Fibroblast of lung (primary cell): ENCODE measurements around the gene ANKLE2. TPM values are rescaled to one million over a fixed set of nuclear protein-coding genes. Genes with fewer than 3 reads are reported as not detected.
A peak's percentile ranks its signal among the peaks of the same experiment; 100 is the strongest.

Source experiments
- DNase-seq, 2 donors: peaks; one replicate each; pipeline versions ENCODE4 v3.0.0 to v3.0.0-alpha.2; 2010; ENCODE audit warnings: low read depth in 2 of 2
- H2AFZ ChIP-seq: 2 replicates; pipeline ENCODE4 v1.5.1; 2012; ENCODE audit warnings: low read length, control low read depth, inconsistent platforms
- H3K27ac ChIP-seq: 2 replicates; pipeline ENCODE4 v1.5.1; 2011; ENCODE audit warnings: low read length, control low read depth; ENCODE audit not compliant: insufficient read depth
- H3K27me3 ChIP-seq: 2 replicates; pipeline ENCODE4 v1.5.1; 2011; ENCODE audit warnings: mild to moderate bottlenecking, low read length; ENCODE audit not compliant: control insufficient read depth, insufficient read depth
- H3K36me3 ChIP-seq: 2 replicates; pipeline ENCODE4 v1.5.1; 2011; ENCODE audit warnings: low read length; ENCODE audit not compliant: control insufficient read depth, insufficient read depth
- H3K4me1 ChIP-seq: 2 replicates; pipeline ENCODE4 v1.5.1; 2011; ENCODE audit warnings: low read length; ENCODE audit not compliant: control insufficient read depth, insufficient read depth; ENCODE audit errors: extremely low read depth
- H3K4me2 ChIP-seq: 2 replicates; pipeline ENCODE4 v1.5.1; 2011; ENCODE audit warnings: low read length, control low read depth; ENCODE audit not compliant: insufficient read depth; ENCODE audit errors: extremely low read depth
- H3K4me3 ChIP-seq, 4 experiments: fragments of 200-600 bp in 1 of 4; sonication (generic) in 1 of 4; replicated peaks in 1 of 4; 2 replicates each; pipeline ENCODE4 v1.5.1; 2011 to 2016; ENCODE audit warnings: low read length in 4 of 4, low read depth in 3 of 4, mild to moderate bottlenecking in 3 of 4, control low read depth in 2 of 4, inconsistent platforms in 1 of 4, mixed read lengths in 1 of 4; ENCODE audit not compliant: insufficient read depth in 1 of 4; ENCODE audit errors: control extremely low read depth in 1 of 4
- H3K79me2 ChIP-seq: 2 replicates; pipeline ENCODE4 v1.5.1; 2012; ENCODE audit warnings: mild to moderate bottlenecking, low read length, inconsistent platforms; ENCODE audit not compliant: control insufficient read depth, insufficient read depth
- H3K9ac ChIP-seq: 2 replicates; pipeline ENCODE4 v1.5.1; 2011; ENCODE audit warnings: mild to moderate bottlenecking, low read length, control low read depth; ENCODE audit not compliant: insufficient read depth
- H3K9me3 ChIP-seq: 2 replicates; pipeline ENCODE4 v1.5.1; 2012; ENCODE audit warnings: low read depth, low read length; ENCODE audit not compliant: control insufficient read depth, insufficient read depth
- H4K20me1 ChIP-seq: 2 replicates; pipeline ENCODE4 v1.5.1; 2011; ENCODE audit warnings: low read length; ENCODE audit not compliant: control insufficient read depth, insufficient read depth; ENCODE audit errors: extremely low read depth
- EZH2 ChIP-seq: IDR thresholded peaks from 2 replicates; pipeline ENCODE4 v1.5.1; 2012; ENCODE audit warnings: low read length, control low read depth, mild to moderate bottlenecking; ENCODE audit errors: missing control alignments
- polyA plus RNA-seq, 2 donors: library from polyadenylated mRNA; depleted of rRNA in 1 of 2; stranded (reverse) in 1 of 2; unstranded in 1 of 2; fragments of >200 nt; gene quantifications; 2 replicates each; pipeline ENCODE4 v1.2.1, GENCODE V29; 2011 to 2012; ENCODE audit warnings: missing spikeins in 1 of 2
- total RNA-seq: library from RNA; depleted of rRNA; stranded (reverse); fragments of >200 nt; gene quantifications from 2 replicates; pipeline ENCODE4 v1.2.1, GENCODE V29; 2014
- TF ChIP-seq, protein P1 (sequence below), 2 donors: IDR thresholded peaks in 1 of 2; conservative IDR thresholded peaks in 1 of 2; 1 replicate in 1 of 2; 2 replicates in 1 of 2; pipeline ENCODE4 v1.5.1; 2011 to 2012; ENCODE audit warnings: low read length in 2 of 2, control low read depth in 1 of 2, inconsistent platforms in 1 of 2, low read depth in 1 of 2, mild to moderate bottlenecking in 1 of 2

The ANKLE2 gene
- total and polyA plus RNA-seq, 2 donors (not counting 1 experiment from before 2014, with no cell fraction given): 55.8 to 55.9 TPM

DNA sequence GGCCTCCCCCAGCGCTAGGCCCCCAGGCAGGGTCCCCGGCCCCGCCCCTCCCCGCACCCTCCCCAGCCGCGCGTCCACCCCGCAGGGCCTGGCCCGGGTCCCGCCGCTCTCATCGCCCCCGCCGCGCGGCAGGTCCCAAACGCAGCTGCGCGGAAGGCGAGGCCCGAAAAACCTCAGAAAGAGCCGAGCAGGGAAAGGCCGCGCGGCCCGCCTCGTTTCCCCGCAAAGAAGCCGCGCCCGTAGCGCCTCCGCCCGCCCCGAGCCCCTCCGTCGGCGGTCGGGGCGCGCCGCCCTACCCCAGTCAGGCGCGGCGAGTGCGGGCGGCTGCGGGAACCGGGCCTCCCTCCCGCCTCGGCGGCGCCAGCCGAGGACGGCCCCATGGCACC, 74.8 kb downstream of the ANKLE2 start:
- peak in 1 of 2 donors; percentile 24 for DNase-seq
- peak overlapping the region; percentile 61 for H3K27ac ChIP-seq

DNA sequence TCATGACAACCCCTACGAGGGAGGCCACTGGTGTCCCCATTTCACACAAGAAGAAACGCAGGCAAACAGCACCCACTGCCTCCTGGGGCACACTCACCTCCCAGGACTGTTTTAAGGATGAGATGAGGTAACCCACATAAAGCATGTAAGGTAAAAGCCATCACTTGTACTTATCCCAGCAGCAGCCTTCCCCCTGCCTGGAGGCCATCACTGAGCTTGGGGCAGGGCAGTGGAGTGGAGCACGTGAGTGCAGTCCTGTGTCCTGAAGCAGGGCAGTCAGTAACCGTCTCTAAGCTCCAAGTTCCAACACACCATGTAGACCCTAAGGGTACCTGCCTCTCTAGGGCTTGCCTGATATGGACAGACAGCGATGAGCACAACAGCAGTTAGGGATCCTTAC, 76.2 kb downstream of the ANKLE2 start:
- H3K4me2 ChIP-seq: peak overlapping the region; percentile 15
- no peaks in the 10 kb centered on the region for H3K9me3 ChIP-seq
- H4K20me1 ChIP-seq: no peaks in the 10 kb centered on the region
- DNase-seq: no peak
- H3K27ac ChIP-seq: no peak overlapping the region
- H3K27me3 ChIP-seq: no peaks in the 10 kb centered on the region
- TF ChIP-seq, protein P1, sequence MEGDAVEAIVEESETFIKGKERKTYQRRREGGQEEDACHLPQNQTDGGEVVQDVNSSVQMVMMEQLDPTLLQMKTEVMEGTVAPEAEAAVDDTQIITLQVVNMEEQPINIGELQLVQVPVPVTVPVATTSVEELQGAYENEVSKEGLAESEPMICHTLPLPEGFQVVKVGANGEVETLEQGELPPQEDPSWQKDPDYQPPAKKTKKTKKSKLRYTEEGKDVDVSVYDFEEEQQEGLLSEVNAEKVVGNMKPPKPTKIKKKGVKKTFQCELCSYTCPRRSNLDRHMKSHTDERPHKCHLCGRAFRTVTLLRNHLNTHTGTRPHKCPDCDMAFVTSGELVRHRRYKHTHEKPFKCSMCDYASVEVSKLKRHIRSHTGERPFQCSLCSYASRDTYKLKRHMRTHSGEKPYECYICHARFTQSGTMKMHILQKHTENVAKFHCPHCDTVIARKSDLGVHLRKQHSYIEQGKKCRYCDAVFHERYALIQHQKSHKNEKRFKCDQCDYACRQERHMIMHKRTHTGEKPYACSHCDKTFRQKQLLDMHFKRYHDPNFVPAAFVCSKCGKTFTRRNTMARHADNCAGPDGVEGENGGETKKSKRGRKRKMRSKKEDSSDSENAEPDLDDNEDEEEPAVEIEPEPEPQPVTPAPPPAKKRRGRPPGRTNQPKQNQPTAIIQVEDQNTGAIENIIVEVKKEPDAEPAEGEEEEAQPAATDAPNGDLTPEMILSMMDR (conservative IDR thresholded peaks at IDR 0.05 in 1 of 2, IDR thresholded peaks at IDR 0.05 in 1 of 2; ENCODE audit: low read depth in 1 of 2, low read length in 2 of 2): no peak
- TF ChIP-seq EZH2: no peak
- no peaks in the 10 kb centered on the region for H3K4me1 ChIP-seq
- H3K36me3 ChIP-seq: no peaks in the 10 kb centered on the region
- no peak overlapping the region for H3K9ac ChIP-seq
- H2AFZ ChIP-seq: no peak overlapping the region
- no peak overlapping the region for H3K4me3 ChIP-seq
- peaks cover 34% of the 10 kb centered on the region for H3K79me2 ChIP-seq

More for the DNA sequence above, 74.8 kb downstream of the ANKLE2 start:
- Histone ChIP-seq H3K79me2 (peaks cover 24% of the 10 kb centered on the region), H3K36me3 (no peaks in the 10 kb centered on the region), H3K4me2 (peak overlapping the region; percentile 13), H3K27me3 (no peaks in the 10 kb centered on the region), H3K9ac (peak overlapping the region; percentile 75), H3K4me1 (no peaks in the 10 kb centered on the region), H3K4me3 (peak overlapping the region; percentile 22 to 71 (median 50)), H3K9me3 (no peaks in the 10 kb centered on the region), H2AFZ (no peak overlapping the region), H4K20me1 (no peaks in the 10 kb centered on the region)
- TF ChIP-seq, protein P1 (conservative IDR thresholded peaks at IDR 0.05 in 1 of 2, IDR thresholded peaks at IDR 0.05 in 1 of 2; ENCODE audit: low read depth in 1 of 2, low read length in 2 of 2): no peak
- TF ChIP-seq EZH2: no peak

DNA sequence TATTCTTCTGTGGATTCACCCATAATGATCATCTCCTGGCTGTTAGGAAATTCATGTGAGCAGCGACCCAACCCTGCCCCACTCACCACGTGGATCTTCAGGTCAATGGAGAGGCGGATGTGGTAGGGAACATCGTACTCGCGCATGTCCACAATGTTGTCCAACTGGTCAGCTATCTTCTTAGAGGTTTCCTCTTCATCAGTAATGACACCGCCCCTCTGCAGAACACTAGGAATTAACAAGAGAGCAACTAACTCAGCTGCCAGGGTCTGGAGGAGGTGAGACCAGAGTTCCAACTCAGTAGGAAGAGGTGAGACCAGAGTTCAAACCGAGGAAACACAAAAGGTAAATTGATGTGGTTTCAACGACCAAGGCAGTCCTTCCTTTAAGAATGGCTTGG, 84.1 kb downstream of the ANKLE2 start:
- Histone ChIP-seq H3K4me1 (no peaks in the 10 kb centered on the region), H3K27ac (no peak overlapping the region), H3K9me3 (no peaks in the 10 kb centered on the region), H2AFZ (no peak overlapping the region), H3K4me3 (no peak overlapping the region), H3K79me2 (peaks cover 14% of the 10 kb centered on the region), H3K27me3 (no peaks in the 10 kb centered on the region), H3K4me2 (no peak overlapping the region), H4K20me1 (no peaks in the 10 kb centered on the region), H3K9ac (no peak overlapping the region), H3K36me3 (peaks cover 6% of the 10 kb centered on the region)
- no peak for DNase-seq
- TF ChIP-seq, protein P1 (conservative IDR thresholded peaks at IDR 0.05 in 1 of 2, IDR thresholded peaks at IDR 0.05 in 1 of 2; ENCODE audit: low read depth in 1 of 2, low read length in 2 of 2): no peak
- TF ChIP-seq EZH2: no peak
